ENCODE data around the gene SLC13A3. TPM values are rescaled to one million over a fixed set of nuclear protein-coding genes. Genes with fewer than 3 reads are reported as not detected.

Gene SLC13A3
- total RNA-seq, 3 donors from 2014 or later (not counting 1 experiment from before 2014, with no cell fraction given): 0.63 TPM; not detected in 1

GRCh38 chr20:46543959-46544358, 107.3 kb downstream of the SLC13A3 start:
- Histone ChIP-seq H3K36me3 (ENCODE audit: control insufficient read depth, insufficient read depth, low read length) (no peaks in the 10 kb centered on the region), H3K27ac (ENCODE audit: low read length) (no peak overlapping the region), H3K27me3 (ENCODE audit: control insufficient read depth, insufficient read depth, low read length) (no peaks in the 10 kb centered on the region), H3K4me1 (ENCODE audit: control insufficient read depth, insufficient read depth, low read length) (peaks cover 25% of the 10 kb centered on the region), H3K4me3 (ENCODE audit: low read length) (no peak overlapping the region), H3K9me3 (ENCODE audit: control insufficient read depth, insufficient read depth, low read length) (no peaks in the 10 kb centered on the region)
- TF ChIP-seq CTCF (IDR thresholded peaks at IDR 0.05): no peak
- H3K4me1 Mint-ChIP-seq: peaks cover 12 to 14% of the 10 kb centered on the region in 2 donors
- H3K9me3 Mint-ChIP-seq: no peaks in the 10 kb centered on the region
- no peak overlapping the region for H3K4me3 Mint-ChIP-seq
- intact Hi-C loops (cut with micrococcal nuclease): no loop called here
- WGBS (ENCODE audit: insufficient coverage): 40% methylated on average over 1 of the region's 1 CpG
- DNase-seq: no peak
- ATAC-seq: no peak
- no peaks in the 10 kb centered on the region for H3K36me3 Mint-ChIP-seq
- no peak overlapping the region for H3K27ac Mint-ChIP-seq
- peaks cover 0 to 3% of the 10 kb centered on the region in 2 donors for H3K27me3 Mint-ChIP-seq (ENCODE audit: low read depth in 2 of 2)

DNA sequence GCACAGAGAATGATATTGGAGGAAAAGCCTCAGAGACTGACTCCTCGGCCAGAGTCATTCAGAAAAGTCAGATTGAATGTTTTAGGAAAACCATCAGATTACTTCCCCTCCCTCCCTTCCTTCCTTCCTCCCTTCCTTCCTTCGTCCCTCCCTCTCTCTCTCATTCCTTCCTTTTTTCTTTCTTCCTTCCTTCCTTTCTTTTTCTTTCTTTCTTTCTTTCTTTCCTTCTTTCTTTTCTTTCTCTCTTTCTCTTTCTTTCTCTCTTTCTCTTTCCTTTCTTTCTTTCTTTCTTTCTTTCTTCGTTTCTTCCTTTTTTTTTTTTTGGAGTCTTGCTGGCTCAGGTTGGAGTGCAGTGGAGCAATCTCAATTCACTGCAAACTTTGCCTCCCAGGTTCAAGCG, 108.2 kb downstream of the SLC13A3 start:
- TF ChIP-seq CTCF (IDR thresholded peaks at IDR 0.05): no peak
- Histone ChIP-seq H3K36me3 (ENCODE audit: control insufficient read depth, insufficient read depth, low read length) (no peaks in the 10 kb centered on the region), H3K9me3 (ENCODE audit: control insufficient read depth, insufficient read depth, low read length) (no peaks in the 10 kb centered on the region), H3K4me3 (ENCODE audit: low read length) (no peak overlapping the region), H3K4me1 (ENCODE audit: control insufficient read depth, insufficient read depth, low read length) (peaks cover 25% of the 10 kb centered on the region), H3K27ac (ENCODE audit: low read length) (no peak overlapping the region), H3K27me3 (ENCODE audit: control insufficient read depth, insufficient read depth, low read length) (no peaks in the 10 kb centered on the region)
- Mint-ChIP-seq H3K9me3 (no peaks in the 10 kb centered on the region), H3K36me3 (no peaks in the 10 kb centered on the region), H3K4me3 (no peak overlapping the region), H3K27me3 (ENCODE audit: low read depth in 2 of 2) (peaks cover 0 to 3% of the 10 kb centered on the region in 2 donors), H3K27ac (no peak overlapping the region), H3K4me1 (peaks cover 12 to 14% of the 10 kb centered on the region in 2 donors)
- DNase-seq (no peak), ATAC-seq (no peak)
- intact Hi-C loops (cut with micrococcal nuclease): no loop called here
- WGBS (ENCODE audit: insufficient coverage): 94% methylated on average over 4 of the region's 4 CpGs

DNA sequence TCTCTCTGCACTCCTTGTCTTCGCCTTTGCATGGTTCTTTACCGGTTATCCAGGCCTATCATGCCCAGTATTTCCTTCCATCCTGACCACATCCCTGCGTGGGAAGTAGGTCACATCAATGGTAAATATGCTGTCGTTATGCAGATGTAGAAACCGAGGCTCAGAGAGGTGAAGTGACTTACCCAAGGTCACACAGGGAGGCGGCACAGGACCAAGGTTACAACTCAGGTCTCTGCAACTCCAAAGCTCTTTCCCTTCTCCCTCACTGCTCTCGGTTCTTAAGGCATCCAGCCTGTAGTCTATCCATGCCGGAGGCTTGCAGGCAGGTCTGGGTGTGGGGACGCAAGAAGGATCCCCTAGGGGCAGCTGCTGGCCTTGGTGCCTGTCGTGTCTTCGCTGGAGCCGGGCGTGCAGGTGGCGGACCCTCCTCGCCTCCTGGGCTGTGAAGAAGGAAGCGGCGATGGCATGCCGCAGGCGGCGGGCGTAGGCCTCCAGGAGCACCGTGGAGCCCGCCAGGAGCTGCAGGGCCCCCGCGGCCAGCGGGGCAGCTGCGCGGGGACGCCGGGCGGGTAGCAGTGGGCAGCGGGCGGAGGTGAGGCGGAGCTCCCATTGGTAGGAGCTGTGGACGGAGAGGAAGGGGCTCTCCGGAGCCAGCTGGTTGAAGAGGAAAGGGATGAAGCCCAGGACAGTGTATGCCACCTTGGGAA, 109.9 kb downstream of the SLC13A3 start:
- 76% methylated on average over 36 of the region's 36 CpGs for WGBS (ENCODE audit: insufficient coverage)
- peaks cover 0 to 3% of the 10 kb centered on the region in 2 donors for H3K27me3 Mint-ChIP-seq (ENCODE audit: low read depth in 2 of 2)
- no peaks in the 10 kb centered on the region for H3K9me3 Mint-ChIP-seq

More for the DNA sequence above, 109.9 kb downstream of the SLC13A3 start:
- no peak for DNase-seq
- peaks cover 12 to 14% of the 10 kb centered on the region in 2 donors for H3K4me1 Mint-ChIP-seq
- no peak overlapping the region for H3K4me3 Mint-ChIP-seq
- H3K4me1 ChIP-seq (ENCODE audit: control insufficient read depth, insufficient read depth, low read length): peaks cover 16% of the 10 kb centered on the region
- TF ChIP-seq CTCF (IDR thresholded peaks at IDR 0.05): no peak
- no peaks in the 10 kb centered on the region for H3K9me3 ChIP-seq (ENCODE audit: control insufficient read depth, insufficient read depth, low read length)
- no peaks in the 10 kb centered on the region for H3K36me3 Mint-ChIP-seq
- no peaks in the 10 kb centered on the region for H3K36me3 ChIP-seq (ENCODE audit: control insufficient read depth, insufficient read depth, low read length)
- H3K27ac ChIP-seq (ENCODE audit: low read length): no peak overlapping the region
- H3K4me3 ChIP-seq (ENCODE audit: low read length): no peak overlapping the region
- H3K27me3 ChIP-seq (ENCODE audit: control insufficient read depth, insufficient read depth, low read length): no peaks in the 10 kb centered on the region
- intact Hi-C loops (cut with micrococcal nuclease): no loop called here
- H3K27ac Mint-ChIP-seq: no peak overlapping the region
- ATAC-seq: no peak

Data from natural killer cell (primary cell).